NCI-H526 treated with DMSO at 0.1 percent for 48 hours (cell line): Measurements from ENCODE around the gene HMCES.

Experiments
- DNase-seq: peaks from one replicate; lab custom pipeline; 2025; lab: John Stamatoyannopoulos, UW

Gene HMCES, protein sequence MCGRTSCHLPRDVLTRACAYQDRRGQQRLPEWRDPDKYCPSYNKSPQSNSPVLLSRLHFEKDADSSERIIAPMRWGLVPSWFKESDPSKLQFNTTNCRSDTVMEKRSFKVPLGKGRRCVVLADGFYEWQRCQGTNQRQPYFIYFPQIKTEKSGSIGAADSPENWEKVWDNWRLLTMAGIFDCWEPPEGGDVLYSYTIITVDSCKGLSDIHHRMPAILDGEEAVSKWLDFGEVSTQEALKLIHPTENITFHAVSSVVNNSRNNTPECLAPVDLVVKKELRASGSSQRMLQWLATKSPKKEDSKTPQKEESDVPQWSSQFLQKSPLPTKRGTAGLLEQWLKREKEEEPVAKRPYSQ

GRCh38 chr3:129278439-129278965 is at the start of gene HMCES:
Gene HMCES, plus strand, starts transcription at chr3:129278870. Its CDS starts 863 bp downstream, at chr3:129279733.
- DNase-seq, result peak; percentile 84

DNA sequence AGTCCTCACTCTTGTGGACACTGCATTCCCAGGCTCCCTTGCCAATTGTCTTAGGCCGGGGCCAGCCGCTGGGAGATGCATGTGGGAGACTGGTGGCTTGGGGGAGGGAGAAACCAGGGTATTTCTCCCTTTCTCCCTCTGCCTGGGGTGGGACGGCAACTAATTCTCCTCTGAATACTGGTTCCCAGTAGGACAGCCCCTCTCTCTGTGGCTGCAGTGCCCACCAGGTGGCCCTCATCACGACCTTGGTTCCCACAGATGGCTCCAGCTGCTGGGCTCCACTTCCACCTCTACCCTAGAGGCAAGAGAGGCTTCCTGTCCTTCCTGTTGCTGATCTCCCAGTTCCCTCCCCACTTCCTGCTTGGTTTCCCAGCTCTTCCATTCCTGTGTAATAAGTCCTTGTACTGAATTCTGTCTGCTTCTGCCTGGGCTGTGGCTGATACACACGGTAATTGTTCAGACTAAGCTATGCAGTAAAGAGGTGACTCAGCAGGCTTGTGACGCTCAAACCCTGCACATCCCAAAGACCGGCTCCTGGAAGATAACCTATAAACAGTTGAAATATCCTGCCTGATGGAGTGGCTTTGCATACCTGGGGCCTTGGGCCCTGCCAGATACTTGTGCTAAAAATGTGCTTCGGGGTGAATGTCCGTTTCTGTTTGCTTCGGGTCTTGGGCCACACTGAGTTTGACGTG is 49.6 kb upstream of the HMCES start:
- no peak for DNase-seq

DNA sequence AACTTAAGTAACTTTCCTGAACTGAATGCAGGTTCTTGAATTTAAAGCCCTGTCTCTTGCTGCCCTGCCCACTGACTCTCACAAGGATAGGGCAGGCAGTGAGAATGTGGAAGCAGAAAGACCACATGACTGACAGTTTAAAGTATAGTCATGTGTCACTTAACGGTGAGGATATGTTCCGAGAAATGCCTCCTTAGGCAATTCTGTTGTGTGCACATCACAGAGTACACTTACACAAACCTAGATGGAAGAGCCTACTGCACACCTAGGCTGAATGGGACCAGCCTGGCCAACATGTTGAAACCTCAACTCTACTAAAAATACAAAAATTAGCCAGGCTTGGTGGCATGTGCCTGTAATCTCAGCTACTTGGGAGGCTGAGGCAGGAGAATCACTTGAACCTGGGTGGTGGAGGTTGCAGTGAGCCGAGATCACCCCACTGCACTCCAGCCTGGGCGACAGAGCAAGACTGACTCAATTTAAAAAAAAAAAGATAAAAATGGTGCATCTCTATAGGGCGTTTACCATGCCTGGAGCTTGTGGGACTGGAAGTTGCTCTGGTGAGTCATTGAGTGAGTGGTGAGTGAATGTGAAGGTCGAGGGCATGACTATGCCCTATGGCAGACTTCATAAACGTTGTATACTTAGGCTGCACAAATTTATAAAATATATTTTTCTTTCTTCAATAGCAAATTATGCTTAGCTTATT is 48.2 kb upstream of the HMCES start:
- no peak for DNase-seq

- DNase-seq, result no peak
Observed at GRCh38 chr3:129231331-129232119, 47.1 kb upstream of the HMCES start.

GRCh38 chr3:129233538-129233937 is 45.1 kb upstream of the HMCES start:
- DNase-seq, result no peak

DNA sequence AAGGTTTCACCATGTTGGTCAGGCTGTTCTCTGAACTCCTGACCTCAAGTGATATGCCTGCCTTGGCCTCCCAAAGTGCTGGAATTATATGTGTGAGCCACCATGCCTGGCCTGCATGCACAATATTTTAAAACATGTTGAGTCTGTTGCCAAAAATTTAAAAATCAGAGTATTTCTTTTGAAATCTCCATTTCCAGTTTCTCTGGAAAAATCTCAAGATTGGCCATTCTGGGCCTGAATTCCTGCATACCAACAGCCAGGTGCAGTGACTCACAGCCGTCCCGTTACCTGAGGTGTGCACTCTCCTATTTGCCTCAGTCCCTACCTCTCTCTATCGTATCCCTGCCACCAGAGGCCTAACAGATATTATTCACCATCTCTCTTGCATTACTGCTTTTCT is 44.2 kb upstream of the HMCES start:
- DNase-seq, result no peak

GRCh38 chr3:129235344-129235917 is 43.2 kb upstream of the HMCES start:
- DNase-seq, result no peak

- DNase-seq, result no peak
Observed at GRCh38 chr3:129238945-129239705, 39.5 kb upstream of the HMCES start.

DNA sequence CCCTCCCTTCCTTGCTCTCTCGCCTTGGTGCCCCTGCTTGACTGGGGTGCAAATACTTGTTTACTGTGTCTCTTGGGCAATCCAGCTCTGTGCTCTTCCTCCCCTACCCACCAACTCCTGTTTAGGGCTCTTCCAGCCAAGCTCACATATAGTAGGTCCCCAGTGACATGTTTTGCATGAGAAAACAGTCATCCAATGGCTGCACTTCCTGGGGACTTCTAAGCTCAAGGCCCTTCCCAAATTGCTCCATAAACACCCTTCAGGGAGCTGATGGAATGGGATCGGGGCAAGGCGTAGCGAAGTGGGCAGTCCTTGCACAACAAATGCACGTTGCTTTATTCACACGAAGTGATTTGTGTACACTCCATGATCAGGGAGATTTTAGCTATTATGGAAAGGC is 38.7 kb upstream of the HMCES start:
- DNase-seq, result peak; percentile 43

- DNase-seq, result no peak
Observed at GRCh38 chr3:129240436-129240835, 38.2 kb upstream of the HMCES start.

GRCh38 chr3:129245141-129245540 is 33.5 kb upstream of the HMCES start:
- DNase-seq, result no peak

DNA sequence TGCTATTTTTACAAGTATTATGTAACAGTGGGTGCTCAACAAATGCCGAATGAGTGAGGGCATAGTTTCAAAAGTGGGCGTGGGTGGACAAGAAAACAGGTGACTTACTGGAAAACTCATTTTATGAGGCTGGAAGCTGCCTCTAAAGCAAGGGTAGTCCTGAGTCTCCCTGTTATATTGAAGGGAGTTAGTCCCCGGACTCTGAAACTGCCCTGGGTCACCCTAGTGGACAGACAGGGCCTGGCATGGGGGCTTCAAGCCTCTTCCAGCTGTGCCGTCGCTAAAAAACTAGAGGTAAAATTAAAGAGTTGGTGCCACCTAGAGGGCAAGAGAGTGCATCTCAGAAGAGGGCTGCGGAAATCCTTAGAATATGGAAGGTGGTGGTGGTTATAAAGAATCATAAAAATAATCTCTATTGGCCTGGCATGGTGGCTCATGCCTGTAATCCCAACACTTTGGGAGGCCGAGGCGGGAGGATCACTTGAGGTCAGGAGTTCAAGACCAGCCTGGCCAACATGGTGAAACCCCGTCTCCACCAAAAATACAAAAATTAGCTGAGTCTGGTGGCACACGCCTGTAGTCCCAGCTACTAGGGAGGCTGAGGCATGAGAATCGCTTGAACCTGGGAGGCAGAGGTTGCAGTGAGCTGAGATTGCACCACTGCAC is 32.9 kb upstream of the HMCES start:
- peak; percentile 85 for DNase-seq

DNA sequence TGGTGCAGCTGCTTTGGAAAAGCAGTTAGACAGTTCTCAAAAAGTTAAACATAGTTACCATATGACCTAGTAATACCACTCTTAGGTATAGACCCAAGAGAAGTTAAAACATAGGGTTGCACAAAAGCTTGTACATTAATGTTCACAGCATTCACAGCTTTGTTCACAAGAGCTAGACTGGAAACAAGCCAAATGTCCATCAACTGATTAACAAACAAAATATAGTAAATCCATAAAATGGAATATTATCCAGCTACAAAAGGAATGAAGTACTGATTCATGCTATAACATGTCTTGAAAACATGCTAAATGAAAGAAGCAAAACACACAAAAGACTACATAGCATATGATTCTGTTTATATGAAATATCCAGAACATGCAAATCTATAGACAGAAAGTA is 32.0 kb upstream of the HMCES start:
- DNase-seq, result no peak

- DNase-seq, result no peak
Observed at GRCh38 chr3:129248286-129248979, 30.2 kb upstream of the HMCES start.

GRCh38 chr3:129249284-129250065 is 29.2 kb upstream of the HMCES start, which contains the start of gene COPG1:
Gene COPG1, plus strand, starts transcription at chr3:129249606. Its CDS starts 104 bp downstream, at chr3:129249710.
- DNase-seq, result peak; percentile 82

- DNase-seq, result no peak
Observed at GRCh38 chr3:129252748-129253147, 25.9 kb upstream of the HMCES start.

GRCh38 chr3:129254536-129255230 is 24.0 kb upstream of the HMCES start:
- DNase-seq, result no peak

DNA sequence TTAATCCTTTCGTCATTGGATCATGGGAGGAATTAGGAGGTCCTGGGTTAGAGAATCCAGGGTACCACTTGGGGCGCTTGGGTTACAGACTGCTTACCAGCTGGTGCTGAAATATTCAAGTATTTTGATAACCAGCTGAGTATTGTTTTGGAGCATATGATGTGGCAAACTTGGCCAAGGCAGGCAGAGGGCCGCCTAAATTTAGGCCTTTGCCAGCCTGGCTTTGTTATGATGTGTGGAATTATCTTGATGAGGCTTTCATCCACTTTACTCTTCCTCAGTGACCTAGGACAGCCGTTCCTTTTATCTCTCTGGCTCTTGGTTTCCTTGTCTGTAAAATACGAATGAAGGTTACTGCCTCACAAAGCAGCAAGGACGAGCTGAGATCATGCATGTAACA is 22.4 kb upstream of the HMCES start:
- no peak for DNase-seq
